GM21717 (cell line): Measurements from ENCODE around the gene FLG.
"Not testable (repeated sequence)": the region's sequence is repeated elsewhere in the genome, so short reads cannot be mapped to it uniquely, and the experiment has no call there.

Experiments
- ATAC-seq: cut with Tn5 transposase; IDR thresholded peaks from one replicate; pipeline ENCODE4 v1.9.1; 2021; ENCODE audit warnings: mild to moderate bottlenecking, moderate library complexity; ENCODE audit not compliant: unreplicated experiment

FLG gene

GRCh38 chr1:152303139-152303872 lies 21.7 kb downstream of the FLG start:
- not testable (repeated sequence) for ATAC-seq

GRCh38 chr1:152256394-152256793 lies 68.6 kb downstream of the FLG start:
- ATAC-seq, result not testable (repeated sequence)
